ENCODE results near the gene BTBD16. TPM values are rescaled to one million over a fixed set of nuclear protein-coding genes. Genes with fewer than 3 reads are reported as not detected.
A peak's percentile ranks its signal among the peaks of the same experiment; 100 is the strongest.

BTBD16 gene
- total and polyA plus RNA-seq, 8 donors: 0.40 TPM; not detected in 7

GRCh38 chr10:122285506-122286444 is 14.7 kb downstream of the BTBD16 start:
- intact Hi-C loops (cut with DNase I; ENCODE audit: low total_unique reads): no loop called here
- 63 to 81% (median 77%) methylated on average over 13 to 17 of the region's 17 CpGs for WGBS, 5 donors
- Histone ChIP-seq H3K27ac (no peak overlapping the region), H3K9me3 (no peaks in the 10 kb centered on the region), H3K27me3 (peaks cover 0 to 5% (median 0%) of the 10 kb centered on the region in 3 donors), H3K4me1 (peaks cover 0 to 16% (median 4%) of the 10 kb centered on the region in 4 donors), H3K36me3 (no peaks in the 10 kb centered on the region), H3K4me3 (no peak overlapping the region)
- TF ChIP-seq CTCF (IDR thresholded peaks at IDR 0.05) (no peak), POLR2AphosphoS5 (IDR thresholded peaks at IDR 0.05) (no peak), EP300 (IDR thresholded peaks at IDR 0.05) (no peak), POLR2A (IDR thresholded peaks at IDR 0.05) (no peak)
- peak in 1 of 2 donors; percentile 20 for DNase-seq

GRCh38 chr10:122286867-122287266 is 15.8 kb downstream of the BTBD16 start:
- DNase-seq: peak in 1 of 2 donors; percentile 67
- Histone ChIP-seq H3K4me3 (no peak overlapping the region), H3K36me3 (no peaks in the 10 kb centered on the region), H3K4me1 (peaks cover 0 to 16% (median 4%) of the 10 kb centered on the region in 4 donors), H3K9me3 (no peaks in the 10 kb centered on the region), H3K27ac (no peak overlapping the region), H3K27me3 (peaks cover 0 to 5% (median 0%) of the 10 kb centered on the region in 3 donors)
- intact Hi-C loops (cut with DNase I; ENCODE audit: low total_unique reads): no loop called here
- WGBS, 5 donors: 53 to 66% (median 63%) methylated on average over 7 of the region's 7 CpGs
- TF ChIP-seq EP300 (IDR thresholded peaks at IDR 0.05) (no peak), POLR2AphosphoS5 (IDR thresholded peaks at IDR 0.05) (no peak), POLR2A (IDR thresholded peaks at IDR 0.05) (no peak), CTCF (IDR thresholded peaks at IDR 0.05) (no peak)

- 49 to 61% (median 56%) methylated on average over 5 of the region's 5 CpGs for WGBS, 5 donors
- Histone ChIP-seq H3K27ac (no peak overlapping the region), H3K4me3 (no peak overlapping the region), H3K9me3 (no peaks in the 10 kb centered on the region), H3K27me3 (peaks cover 0 to 5% (median 0%) of the 10 kb centered on the region in 3 donors), H3K36me3 (no peaks in the 10 kb centered on the region), H3K4me1 (peaks cover 0 to 16% (median 4%) of the 10 kb centered on the region in 4 donors)
- intact Hi-C loops (cut with DNase I; ENCODE audit: low total_unique reads): no loop called here
- DNase-seq: no peak
- TF ChIP-seq POLR2AphosphoS5 (IDR thresholded peaks at IDR 0.05) (no peak), POLR2A (IDR thresholded peaks at IDR 0.05) (no peak), CTCF (IDR thresholded peaks at IDR 0.05) (no peak), EP300 (IDR thresholded peaks at IDR 0.05) (no peak)
Measured at GRCh38 chr10:122287570-122287969, 16.5 kb downstream of the BTBD16 start.

- no peak overlapping the region for H3K4me3 ChIP-seq
- DNase-seq: peak in 1 of 2 donors; percentile 48
- intact Hi-C loops (cut with DNase I; ENCODE audit: low total_unique reads): no loop called here
- TF ChIP-seq POLR2AphosphoS5 (IDR thresholded peaks at IDR 0.05): no peak
- no peak for TF ChIP-seq POLR2A (IDR thresholded peaks at IDR 0.05)
- no peak for TF ChIP-seq EP300 (IDR thresholded peaks at IDR 0.05)
- TF ChIP-seq CTCF (IDR thresholded peaks at IDR 0.05): no peak
- no peak overlapping the region for H3K27ac ChIP-seq
- H3K27me3 ChIP-seq: peaks cover 0 to 5% (median 0%) of the 10 kb centered on the region in 3 donors
- H3K36me3 ChIP-seq: no peaks in the 10 kb centered on the region
- no peaks in the 10 kb centered on the region for H3K9me3 ChIP-seq
- peaks cover 0 to 16% (median 4%) of the 10 kb centered on the region in 4 donors for H3K4me1 ChIP-seq
- WGBS, 5 donors: 75 to 83% (median 82%) methylated on average over 6 of the region's 6 CpGs
Measured at GRCh38 chr10:122288262-122288661, 17.2 kb downstream of the BTBD16 start.

All from stomach (tissue), 9 donors.